SK-MEL-5 (cell line): ENCODE results near the gene B3GAT2. TPM values are rescaled to one million over a fixed set of nuclear protein-coding genes. Genes with fewer than 3 reads are reported as not detected.

Source experiments
- DNase-seq: peaks from one replicate; pipeline ENCODE4 v3.0.0-alpha.2; 2016; ENCODE audit warnings: low read depth, low spot score
- in situ Hi-C: cut with HindIII; loops from 2 replicates; pipeline ENCODE4 v1.10.0; 2016; ENCODE audit warnings: low sequenced_read_pairs, high pct_unique_total_duplicates, low pct_unique_long_range_greater_than_20kb
- total RNA-seq: library from RNA; depleted of rRNA; stranded (reverse); fragments of >200 nt; shearing (Covaris generic); gene quantifications from 2 replicates; pipeline ENCODE4 v1.2.3, GENCODE V29; 2014

The B3GAT2 gene
- total RNA-seq, 1 experiment from 2014 or later = not detected

GRCh38 chr6:70933853-70934252 is 23.0 kb downstream of the B3GAT2 start:
- no peak for DNase-seq
- in situ Hi-C loops = no loop called here

GRCh38 chr6:70905742-70906141 is 51.1 kb downstream of the B3GAT2 start:
- in situ Hi-C loops = no loop called here
- no peak for DNase-seq

- no peak for DNase-seq
- in situ Hi-C loops = no loop called here
Observed at GRCh38 chr6:70903665-70904452, 53.0 kb downstream of the B3GAT2 start.

- peak; percentile 39 for DNase-seq
Observed at GRCh38 chr6:70901324-70901723, 55.5 kb downstream of the B3GAT2 start.

GRCh38 chr6:70900047-70900446 is 56.8 kb downstream of the B3GAT2 start:
- in situ Hi-C loops = no loop called here
- DNase-seq = no peak

More at GRCh38 chr6:70901324-70901723, 55.5 kb downstream of the B3GAT2 start:
- in situ Hi-C loops = no loop called here

GRCh38 chr6:70894001-70894400 is 62.9 kb downstream of the B3GAT2 start:
- DNase-seq = no peak
- in situ Hi-C loops = no loop called here

- no peak for DNase-seq
- in situ Hi-C loops = no loop called here
Observed at GRCh38 chr6:70889270-70889669, 67.6 kb downstream of the B3GAT2 start.

GRCh38 chr6:70886661-70887060 is 70.2 kb downstream of the B3GAT2 start:
- DNase-seq = no peak
- in situ Hi-C loops = no loop called here

GRCh38 chr6:70886071-70886470 is 70.8 kb downstream of the B3GAT2 start:
- no peak for DNase-seq
- in situ Hi-C loops = no loop called here

- in situ Hi-C loops = no loop called here
- peak; percentile 75 for DNase-seq
Observed at GRCh38 chr6:70884074-70884983, 72.5 kb downstream of the B3GAT2 start.

- no peak for DNase-seq
- in situ Hi-C loops = no loop called here
Observed at GRCh38 chr6:70879496-70879895, 77.4 kb downstream of the B3GAT2 start.

GRCh38 chr6:70874181-70874913 is 82.5 kb downstream of the B3GAT2 start:
- DNase-seq = no peak
- in situ Hi-C loops = no loop called here

GRCh38 chr6:70872469-70872868 is 84.4 kb downstream of the B3GAT2 start:
- in situ Hi-C loops = no loop called here

GRCh38 chr6:70864401-70864800 is 92.5 kb downstream of the B3GAT2 start:
- DNase-seq = no peak
- in situ Hi-C loops = no loop called here

More at GRCh38 chr6:70872469-70872868, 84.4 kb downstream of the B3GAT2 start:
- no peak for DNase-seq

- no peak for DNase-seq
- in situ Hi-C loops = no loop called here
Observed at GRCh38 chr6:70863343-70863742, 93.5 kb downstream of the B3GAT2 start.

GRCh38 chr6:70860920-70861319 is 95.9 kb downstream of the B3GAT2 start:
- no peak for DNase-seq
- in situ Hi-C loops = no loop called here

GRCh38 chr6:70860045-70860444 is 96.8 kb downstream of the B3GAT2 start:
- no peak for DNase-seq
- in situ Hi-C loops = no loop called here
